Spleen (tissue), 11 donors: ENCODE measurements around the gene ISLR2. TPM values are rescaled to one million over a fixed set of nuclear protein-coding genes. Genes with fewer than 3 reads are reported as not detected.

Experiments used
- DNase-seq: peaks from one replicate; pipeline ENCODE4 v3.0.0-alpha.2; 2020
- H3K27ac ChIP-seq, 8 donors: fragments of 200-600 bp; sonication (generic) in 7 of 8; 1 replicate in 4 of 8; 2 replicates in 4 of 8; pipeline versions ENCODE4 v1.5.0 to v1.8.0; 2016 to 2021; ENCODE audit warnings: inconsistent platforms in 4 of 8, mild to moderate bottlenecking in 4 of 8, moderate library complexity in 1 of 8
- H3K27me3 ChIP-seq, 7 donors: fragments of 200-600 bp; sonication (generic) in 6 of 7; replicated peaks in 1 of 7; 1 replicate in 4 of 7; 2 replicates in 3 of 7; pipeline versions ENCODE4 v1.5.0 to v1.8.0; 2016 to 2021; ENCODE audit warnings: inconsistent platforms in 3 of 7, mild to moderate bottlenecking in 1 of 7
- H3K36me3 ChIP-seq, 6 donors: fragments of 200-600 bp; sonication (generic) in 5 of 6; 1 replicate in 4 of 6; 2 replicates in 2 of 6; pipeline versions ENCODE4 v1.5.0 to v1.8.0; 2016 to 2021; ENCODE audit warnings: inconsistent platforms in 2 of 6
- H3K4me1 ChIP-seq, 6 donors: fragments of 200-600 bp; sonication (generic) in 5 of 6; 1 replicate in 3 of 6; 2 replicates in 3 of 6; pipeline versions ENCODE4 v1.5.0 to v1.8.0; 2016 to 2021; ENCODE audit warnings: inconsistent platforms in 3 of 6
- H3K4me3 ChIP-seq, 8 donors: fragments of 200-600 bp; sonication (generic) in 7 of 8; 1 replicate in 4 of 8; 2 replicates in 4 of 8; pipeline versions ENCODE4 v1.5.0 to v1.8.0; 2016 to 2021; ENCODE audit warnings: inconsistent platforms in 4 of 8, mild to moderate bottlenecking in 4 of 8, moderate library complexity in 2 of 8
- H3K9me3 ChIP-seq, 8 donors: fragments of 200-600 bp; sonication (generic) in 7 of 8; 1 replicate in 4 of 8; 2 replicates in 4 of 8; pipeline versions ENCODE4 v1.5.0 to v1.8.0; 2016 to 2021; ENCODE audit warnings: inconsistent platforms in 4 of 8
- CTCF ChIP-seq, 11 experiments: fragments of 200-600 bp in 7 of 11; fragments of 450-650 bp in 4 of 11; sonication (generic) in 4 of 11; IDR thresholded peaks in 8 of 11; conservative IDR thresholded peaks in 3 of 11; 1 replicate in 7 of 11; 2 replicates in 4 of 11; pipeline versions ENCODE4 v1.4.0 to v1.8.0; 2016 to 2021; ENCODE audit warnings: antibody characterized with exemption in 11 of 11, inconsistent platforms in 4 of 11, mild to moderate bottlenecking in 1 of 11
- POLR2A ChIP-seq, 3 donors: fragments of 450-650 bp; IDR thresholded peaks; one replicate each; pipeline ENCODE4 v1.5.1; 2017; ENCODE audit warnings: antibody characterized with exemption in 3 of 3, mild to moderate bottlenecking in 1 of 3
- POLR2AphosphoS5 ChIP-seq, 3 donors: sonication (generic); formaldehyde crosslinking; IDR thresholded peaks; one replicate each; pipeline ENCODE4 v1.5.1; 2017; ENCODE audit warnings: antibody characterized with exemption in 3 of 3
- WGBS, 5 donors: extraction: QIAGEN DNeasy Blood & Tissue Kit in 3 of 5; methylation state at CpG; one replicate each; pipeline versions ENCODE4 v1.1.5 to v1.1.7; 2013 to 2018; 5-methylcytosine and 5-hydroxymethylcytosine counted together
- intact Hi-C: fragments of 100-400 bp; cut with DNase I; formaldehyde crosslinking; loops from one replicate; pipeline ENCODE4 v1.15.0; 2023; ENCODE audit warnings: low total_unique reads
- polyA plus RNA-seq, 3 donors: library from polyadenylated mRNA; stranded (reverse); fragments of 200-250 nt; gene quantifications; one replicate each; pipeline ENCODE4 v1.2.1, GENCODE V29; 2013
- total RNA-seq, 7 donors: library from RNA; depleted of rRNA in 3 of 7; stranded (reverse); fragments of >200 nt in 3 of 7; fragmentation: NEBNext Ultra II Directional in 4 of 7; extraction: Animal tissue kit (Norgen Biotek cat#: 25700) in 4 of 7; gene quantifications; one replicate each; pipeline versions ENCODE4 v1.1.0 to v1.2.1, GENCODE V29; 2016 to 2021
- donor health status: healthy with polysubstance abuse.
- donor health status: DM: no; HTN: no; CAD: no; lungs with moderate emphysema.
- donor health status: DM: no; HTN: no; CAD: no.
- donor health status: Bipolar disorder and iron deficiency.
- donor health status: healthy.
- donor health status: DM: no; HTN: no; CAD: no.
- donor health status: DM: yes; HTN: yes; CAD: no.

ISLR2 gene
- total and polyA plus RNA-seq, 10 donors, result 0.20 to 3.0 (median 1.2) TPM

- peaks cover 0 to 47% (median 19%) of the 10 kb centered on the region in 6 donors for H3K4me1 ChIP-seq
Measured at GRCh38 chr15:74170071-74170844, 39.9 kb downstream of the ISLR2 start.

GRCh38 chr15:74170875-74171578 lies 40.6 kb downstream of the ISLR2 start:
- no peak for DNase-seq
- 78 to 94% (median 87%) methylated on average over 7 of the region's 7 CpGs for WGBS, 5 donors
- intact Hi-C loops, result no loop called here
- H3K36me3 ChIP-seq, result no peaks in the 10 kb centered on the region
- TF ChIP-seq POLR2AphosphoS5 (IDR thresholded peaks at IDR 0.05) (no peak), POLR2A (IDR thresholded peaks at IDR 0.05) (no peak), CTCF (IDR thresholded peaks at IDR 0.05 in 8 of 11, conservative IDR thresholded peaks at IDR 0.05 in 3 of 11) (no peak)
- no peak overlapping the region for H3K4me3 ChIP-seq
- peaks cover 0 to 53% (median 22%) of the 10 kb centered on the region in 6 donors for H3K4me1 ChIP-seq
- H3K27ac ChIP-seq, result peak overlapping the region in 5 of 8 donors; percentile 24 to 53 (median 36)
- H3K9me3 ChIP-seq, result no peaks in the 10 kb centered on the region
- no peaks in the 10 kb centered on the region for H3K27me3 ChIP-seq

More at GRCh38 chr15:74170071-74170844, 39.9 kb downstream of the ISLR2 start:
- WGBS, 5 donors, result 80 to 86% (median 82%) methylated on average over 15 of the region's 15 CpGs
- TF ChIP-seq POLR2AphosphoS5 (IDR thresholded peaks at IDR 0.05) (peak; percentile 46 to 55 (median 51)), CTCF (IDR thresholded peaks at IDR 0.05 in 8 of 11, conservative IDR thresholded peaks at IDR 0.05 in 3 of 11) (no peak)
- Histone ChIP-seq H3K36me3 (no peaks in the 10 kb centered on the region), H3K9me3 (no peaks in the 10 kb centered on the region), H3K27me3 (no peaks in the 10 kb centered on the region), H3K4me3 (no peak overlapping the region), H3K27ac (peak overlapping the region in 5 of 8 donors; percentile 24 to 53 (median 36))
- intact Hi-C loops, result no loop called here
- DNase-seq, result peak; percentile 56

GRCh38 chr15:74171965-74172541 lies 41.7 kb downstream of the ISLR2 start:
- Histone ChIP-seq H3K27me3 (no peaks in the 10 kb centered on the region), H3K27ac (peak overlapping the region in 6 of 8 donors; percentile 63 to 75 (median 70)), H3K4me3 (no peak overlapping the region), H3K36me3 (no peaks in the 10 kb centered on the region), H3K9me3 (no peaks in the 10 kb centered on the region), H3K4me1 (peaks cover 0 to 60% (median 22%) of the 10 kb centered on the region in 6 donors)
- no peak for TF ChIP-seq POLR2AphosphoS5 (IDR thresholded peaks at IDR 0.05)
- TF ChIP-seq POLR2A (IDR thresholded peaks at IDR 0.05), result no peak
- TF ChIP-seq CTCF (IDR thresholded peaks at IDR 0.05 in 8 of 11, conservative IDR thresholded peaks at IDR 0.05 in 3 of 11), result no peak
- DNase-seq, result no peak
- intact Hi-C loops, result no loop called here
- WGBS, 5 donors, result 73 to 89% (median 83%) methylated on average over 1 of the region's 1 CpG
